Measurements from ENCODE around the gene GNAT2. TPM values are rescaled to one million over a fixed set of nuclear protein-coding genes. Genes with fewer than 3 reads are reported as not detected.
A peak's percentile ranks its signal among the peaks of the same experiment; 100 is the strongest.

GNAT2 gene
- total RNA-seq, 2 donors from 2014 or later: not detected

DNA sequence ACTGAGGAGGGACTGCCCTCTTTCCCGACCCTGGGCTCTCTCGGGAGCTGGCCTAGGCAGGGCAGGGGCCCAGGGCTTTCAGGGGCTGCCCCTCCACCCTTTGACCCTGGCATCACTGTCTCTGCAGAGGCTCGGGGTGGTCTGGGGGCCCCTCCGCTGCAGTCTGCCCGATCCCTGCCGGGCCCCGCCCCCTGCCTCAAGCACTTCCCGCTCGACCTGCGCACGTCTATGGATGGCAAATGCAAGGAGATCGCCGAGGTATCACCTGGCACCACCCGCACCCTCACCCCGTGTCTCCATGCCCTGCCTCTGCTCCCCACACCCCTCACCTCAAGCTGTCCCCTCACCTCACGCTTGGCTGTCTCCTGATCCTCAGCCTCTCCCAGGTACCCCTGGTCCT lies 5.8 kb upstream of the GNAT2 start:
- Histone ChIP-seq H3K4me3 (no peak overlapping the region), H3K36me3 (no peaks in the 10 kb centered on the region), H3K4me1 (replicated peaks) (peaks cover 8% of the 10 kb centered on the region), H3K27me3 (replicated peaks; ENCODE audit: insufficient read depth) (no peaks in the 10 kb centered on the region), H3K9me3 (no peaks in the 10 kb centered on the region), H3K27ac (peak overlapping the region in 1 of 2 donors; percentile 18)
- intact Hi-C loops (cut with DNase I): no loop called here
- TF ChIP-seq POLR2A (IDR thresholded peaks at IDR 0.05): no peak
- DNase-seq (ENCODE audit: low spot score): no peak
- 68% methylated on average over 16 of the region's 16 CpGs for WGBS

DNA sequence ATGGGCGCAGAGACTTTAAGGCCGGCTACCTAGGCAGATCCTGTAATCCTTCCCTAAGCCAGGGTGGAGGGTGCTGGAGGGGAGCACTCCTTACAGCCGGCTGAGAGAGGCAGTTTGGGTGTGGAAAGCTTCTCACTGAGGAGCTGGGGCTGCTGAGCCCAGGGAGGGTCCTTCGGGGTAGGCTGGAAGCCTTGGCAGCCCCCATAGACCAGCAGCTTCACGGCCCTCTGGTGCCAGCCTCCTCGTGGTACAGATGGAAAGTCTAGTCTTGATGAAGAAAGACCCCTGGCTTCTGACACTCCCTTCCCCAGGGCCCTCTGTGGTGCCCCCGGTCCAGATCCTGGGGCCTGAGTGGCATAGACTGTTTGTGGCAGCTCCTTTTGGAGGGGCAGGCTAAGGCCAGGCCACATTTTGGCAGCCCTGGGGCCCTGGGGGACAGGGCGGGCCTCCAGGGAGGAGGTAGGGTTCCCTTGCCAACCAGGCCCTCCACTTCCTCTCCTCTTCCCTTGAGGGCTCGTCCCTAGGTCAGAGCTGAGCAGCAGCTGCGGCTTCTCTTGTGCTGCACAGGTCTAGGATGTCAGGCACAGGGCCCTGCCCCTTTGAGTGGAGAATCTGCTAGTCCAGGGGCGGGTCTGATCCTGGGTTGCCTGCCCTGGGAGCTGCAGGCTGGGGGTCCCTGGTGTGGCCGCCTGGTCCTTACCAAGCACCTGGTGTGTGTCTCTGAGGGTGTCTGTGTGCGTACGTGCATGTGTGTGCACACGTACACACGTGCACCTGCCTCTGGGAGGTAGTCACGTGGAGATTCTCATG lies 5.0 kb upstream of the GNAT2 start:
- H3K4me1 ChIP-seq (replicated peaks): peaks cover 8% of the 10 kb centered on the region
- H3K36me3 ChIP-seq: no peaks in the 10 kb centered on the region
- no peaks in the 10 kb centered on the region for H3K27me3 ChIP-seq (replicated peaks; ENCODE audit: insufficient read depth)
- peak overlapping the region; percentile 31 to 45 for H3K27ac ChIP-seq
- intact Hi-C loops (cut with DNase I): no loop called here
- H3K4me3 ChIP-seq: no peak overlapping the region
- DNase-seq (ENCODE audit: low spot score): no peak
- TF ChIP-seq, protein P1, sequence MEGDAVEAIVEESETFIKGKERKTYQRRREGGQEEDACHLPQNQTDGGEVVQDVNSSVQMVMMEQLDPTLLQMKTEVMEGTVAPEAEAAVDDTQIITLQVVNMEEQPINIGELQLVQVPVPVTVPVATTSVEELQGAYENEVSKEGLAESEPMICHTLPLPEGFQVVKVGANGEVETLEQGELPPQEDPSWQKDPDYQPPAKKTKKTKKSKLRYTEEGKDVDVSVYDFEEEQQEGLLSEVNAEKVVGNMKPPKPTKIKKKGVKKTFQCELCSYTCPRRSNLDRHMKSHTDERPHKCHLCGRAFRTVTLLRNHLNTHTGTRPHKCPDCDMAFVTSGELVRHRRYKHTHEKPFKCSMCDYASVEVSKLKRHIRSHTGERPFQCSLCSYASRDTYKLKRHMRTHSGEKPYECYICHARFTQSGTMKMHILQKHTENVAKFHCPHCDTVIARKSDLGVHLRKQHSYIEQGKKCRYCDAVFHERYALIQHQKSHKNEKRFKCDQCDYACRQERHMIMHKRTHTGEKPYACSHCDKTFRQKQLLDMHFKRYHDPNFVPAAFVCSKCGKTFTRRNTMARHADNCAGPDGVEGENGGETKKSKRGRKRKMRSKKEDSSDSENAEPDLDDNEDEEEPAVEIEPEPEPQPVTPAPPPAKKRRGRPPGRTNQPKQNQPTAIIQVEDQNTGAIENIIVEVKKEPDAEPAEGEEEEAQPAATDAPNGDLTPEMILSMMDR (IDR thresholded peaks at IDR 0.05): no peak
- TF ChIP-seq POLR2AphosphoS5 (IDR thresholded peaks at IDR 0.05) (no peak), POLR2A (IDR thresholded peaks at IDR 0.05) (no peak)
- WGBS: 70% methylated on average over 15 of the region's 17 CpGs
- no peaks in the 10 kb centered on the region for H3K9me3 ChIP-seq

DNA sequence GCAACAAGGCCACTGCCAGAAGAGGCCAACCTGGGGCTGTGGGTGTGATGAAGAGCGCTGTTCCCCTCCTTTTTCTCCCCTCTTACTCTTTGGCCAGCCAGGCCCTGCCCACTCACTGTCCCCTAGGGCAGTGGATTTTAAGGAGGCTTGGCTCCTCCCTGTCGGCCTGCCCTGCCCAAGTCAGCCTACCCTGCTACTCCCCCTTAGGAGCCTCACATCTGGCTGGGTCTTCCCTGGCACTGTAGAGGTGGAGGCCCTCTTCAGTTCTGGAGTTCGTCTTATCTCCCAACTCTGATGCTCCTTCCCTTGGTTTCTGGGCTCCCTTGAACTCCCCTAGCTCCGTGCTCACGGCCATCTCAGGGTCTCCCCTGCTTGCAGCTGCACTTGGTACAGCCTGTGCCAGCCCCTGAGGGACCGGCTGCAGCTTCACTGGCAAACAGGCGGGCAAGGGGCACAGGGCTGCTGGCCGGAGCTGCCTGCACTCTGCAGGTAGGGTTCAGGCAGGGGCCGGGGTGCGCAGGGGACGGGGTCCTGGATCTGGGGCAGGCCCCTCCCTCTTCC lies 4.3 kb upstream of the GNAT2 start:
- peak overlapping the region in 1 of 2 donors; percentile 4 for H3K4me3 ChIP-seq
- H3K27me3 ChIP-seq (replicated peaks; ENCODE audit: insufficient read depth): no peaks in the 10 kb centered on the region
- H3K4me1 ChIP-seq (replicated peaks): peaks cover 8% of the 10 kb centered on the region
- WGBS: 51% methylated on average over 11 of the region's 11 CpGs
- TF ChIP-seq POLR2A (IDR thresholded peaks at IDR 0.05): no peak
- TF ChIP-seq, protein P1 (IDR thresholded peaks at IDR 0.05): no peak
- TF ChIP-seq POLR2AphosphoS5 (IDR thresholded peaks at IDR 0.05): no peak
- no peaks in the 10 kb centered on the region for H3K36me3 ChIP-seq
- H3K9me3 ChIP-seq: no peaks in the 10 kb centered on the region
- DNase-seq (ENCODE audit: low spot score): no peak
- peak overlapping the region; percentile 31 to 45 for H3K27ac ChIP-seq
- intact Hi-C loops (cut with DNase I): no loop called here

DNA sequence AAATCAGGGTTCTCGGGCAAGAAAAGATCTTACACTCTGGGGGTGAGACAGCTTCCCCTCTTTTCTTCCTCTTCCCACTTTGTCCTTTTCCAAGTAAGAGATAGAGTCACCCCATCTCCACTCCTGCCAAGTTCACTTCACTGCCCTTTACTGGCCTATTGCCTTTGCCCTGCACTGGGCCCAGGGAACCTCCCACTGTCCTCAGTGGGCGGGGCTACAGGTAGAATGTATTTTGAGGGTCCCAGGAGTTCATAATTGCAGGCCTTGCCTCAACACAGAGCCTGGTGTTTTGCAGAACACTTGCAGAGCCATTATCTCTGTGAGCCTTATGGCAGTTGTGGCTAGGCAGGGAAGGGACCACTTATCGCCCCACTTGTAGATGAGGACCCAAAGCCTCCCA lies 3.5 kb upstream of the GNAT2 start:
- H3K27me3 ChIP-seq (replicated peaks; ENCODE audit: insufficient read depth): no peaks in the 10 kb centered on the region
- no peaks in the 10 kb centered on the region for H3K9me3 ChIP-seq
- peaks cover 8% of the 10 kb centered on the region for H3K4me1 ChIP-seq (replicated peaks)
- no peak for TF ChIP-seq POLR2AphosphoS5 (IDR thresholded peaks at IDR 0.05)
- TF ChIP-seq, protein P1 (IDR thresholded peaks at IDR 0.05): no peak
- TF ChIP-seq POLR2A (IDR thresholded peaks at IDR 0.05): no peak
- DNase-seq (ENCODE audit: low spot score): no peak
- 98% methylated on average over 3 of the region's 3 CpGs for WGBS
- no peak overlapping the region for H3K27ac ChIP-seq
- H3K36me3 ChIP-seq: no peaks in the 10 kb centered on the region
- intact Hi-C loops (cut with DNase I): no loop called here
- no peak overlapping the region for H3K4me3 ChIP-seq

DNA sequence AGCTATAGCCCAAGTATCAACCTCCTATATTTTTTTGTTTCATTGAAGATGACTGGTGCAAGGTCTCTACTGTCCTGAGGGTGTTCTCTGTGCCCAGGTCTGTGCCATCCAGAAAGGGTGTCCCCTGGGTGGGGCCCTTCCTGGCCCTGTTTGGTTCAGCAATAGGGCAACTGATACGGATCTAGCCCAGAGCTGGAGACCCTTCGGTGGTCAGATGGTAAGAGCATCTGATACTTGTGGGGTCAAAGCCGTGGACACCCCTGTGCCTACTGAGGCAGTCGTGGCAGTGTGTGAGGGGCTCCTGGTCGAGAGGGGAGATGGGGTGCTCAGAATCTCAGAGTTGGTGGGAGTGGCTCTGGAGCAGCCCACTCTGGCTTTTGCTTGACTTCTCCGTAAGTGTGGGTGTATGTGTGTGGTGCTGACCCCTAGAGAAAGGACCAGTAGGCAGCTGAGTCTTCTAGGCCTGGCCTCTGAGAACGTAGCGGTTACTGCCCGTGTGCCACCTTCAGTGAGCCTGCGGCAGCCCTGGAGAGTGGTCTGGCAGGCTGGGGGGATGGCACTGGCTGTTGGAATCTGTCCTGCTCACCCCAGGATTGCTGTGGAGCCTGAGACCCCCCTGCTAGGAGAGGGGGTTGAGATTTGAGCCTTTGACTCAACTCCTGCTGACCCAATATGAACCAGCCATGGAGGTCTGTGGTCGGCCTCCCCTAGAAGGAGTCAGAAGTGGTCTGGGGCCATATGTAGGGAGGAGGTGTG lies 2.9 kb upstream of the GNAT2 start:
- no peaks in the 10 kb centered on the region for H3K36me3 ChIP-seq
- no peaks in the 10 kb centered on the region for H3K9me3 ChIP-seq
- no peak overlapping the region for H3K4me3 ChIP-seq
- 85% methylated on average over 11 of the region's 11 CpGs for WGBS
- H3K4me1 ChIP-seq (replicated peaks): peaks cover 8% of the 10 kb centered on the region
- no peaks in the 10 kb centered on the region for H3K27me3 ChIP-seq (replicated peaks; ENCODE audit: insufficient read depth)
- no peak overlapping the region for H3K27ac ChIP-seq
- intact Hi-C loops (cut with DNase I): no loop called here
- TF ChIP-seq POLR2A (IDR thresholded peaks at IDR 0.05) (no peak), POLR2AphosphoS5 (IDR thresholded peaks at IDR 0.05) (no peak)
- TF ChIP-seq, protein P1 (IDR thresholded peaks at IDR 0.05): no peak
- DNase-seq (ENCODE audit: low spot score): no peak

Data from prostate gland (tissue), 2 donors.